WTC11 (cell line): ENCODE measurements around the gene HSF2BP.

ENCODE experiments used
- ATF3 ChIP-seq: sonication (generic); formaldehyde crosslinking; conservative IDR thresholded peaks from 2 replicates; pipeline ENCODE4 v1.8.1; 2022; ENCODE audit warnings: mild to moderate bottlenecking, missing genetic modification reagents
- CTCF ChIP-seq: fragments of 200-600 bp; IDR thresholded peaks from 2 replicates; pipeline ENCODE4 v1.8.0; 2022; ENCODE audit warnings: antibody characterized with exemption
- ETV6 ChIP-seq: sonication (generic); formaldehyde crosslinking; IDR thresholded peaks from 2 replicates; pipeline ENCODE4 v1.8.1; 2022; ENCODE audit warnings: mild to moderate bottlenecking, missing genetic modification reagents
- MXD4 ChIP-seq: fragments of 250-450 bp; sonication (Bioruptor Pico); IDR thresholded peaks from 2 replicates; pipeline ENCODE4 v1.8.0; 2021; ENCODE audit warnings: mild to moderate bottlenecking, moderate library complexity, borderline replicate concordance
- NFYB ChIP-seq: sonication (generic); formaldehyde crosslinking; conservative IDR thresholded peaks from 2 replicates; pipeline ENCODE4 v1.8.0; 2022; ENCODE audit warnings: low read depth, missing genetic modification reagents
- ZNF425 ChIP-seq: fragments of 250-450 bp; sonication (Bioruptor Pico); conservative IDR thresholded peaks from 2 replicates; pipeline ENCODE4 v1.9.0; 2021; ENCODE audit warnings: mild to moderate bottlenecking

- TF ChIP-seq CTCF (no peak), ATF3 (CRISPR knock-in tag) (no peak), ZNF425 (CRISPR knock-in tag) (no peak), NFYB (CRISPR knock-in tag) (no peak), MXD4 (CRISPR knock-in tag) (no peak), ETV6 (CRISPR knock-in tag) (no peak)
Observed at GRCh38 chr21:43605320-43606215, 53.7 kb downstream of the HSF2BP start.
